Posterior vena cava (tissue), 2 donors: ENCODE results near the gene ZNF219. TPM values are rescaled to one million over a fixed set of nuclear protein-coding genes. Genes with fewer than 3 reads are reported as not detected.

ENCODE experiments used
- DNase-seq: peaks from one replicate; pipeline ENCODE4 v3.0.0-alpha.2; 2020; ENCODE audit warnings: low spot score
- intact Hi-C, 2 donors: fragments of 100-400 bp; cut with DNase I; formaldehyde crosslinking; loops; one replicate each; pipeline versions ENCODE4 v1.14.1 to v1.14.2; 2022 to 2023
- total RNA-seq, 2 donors: library from RNA; stranded (reverse); fragmentation: NEBNext Ultra II Directional; extraction: Animal tissue kit (Norgen Biotek cat#: 25700); gene quantifications; one replicate each; pipeline ENCODE4 v1.2.1, GENCODE V29; 2021
- donor health status: DM: yes; HTN: yes; CAD: no.
- donor health status: DM: yes; HTN: yes; CAD: no.

The ZNF219 gene
- total RNA-seq, 2 donors from 2014 or later = 27.0 to 37.6 TPM

DNA sequence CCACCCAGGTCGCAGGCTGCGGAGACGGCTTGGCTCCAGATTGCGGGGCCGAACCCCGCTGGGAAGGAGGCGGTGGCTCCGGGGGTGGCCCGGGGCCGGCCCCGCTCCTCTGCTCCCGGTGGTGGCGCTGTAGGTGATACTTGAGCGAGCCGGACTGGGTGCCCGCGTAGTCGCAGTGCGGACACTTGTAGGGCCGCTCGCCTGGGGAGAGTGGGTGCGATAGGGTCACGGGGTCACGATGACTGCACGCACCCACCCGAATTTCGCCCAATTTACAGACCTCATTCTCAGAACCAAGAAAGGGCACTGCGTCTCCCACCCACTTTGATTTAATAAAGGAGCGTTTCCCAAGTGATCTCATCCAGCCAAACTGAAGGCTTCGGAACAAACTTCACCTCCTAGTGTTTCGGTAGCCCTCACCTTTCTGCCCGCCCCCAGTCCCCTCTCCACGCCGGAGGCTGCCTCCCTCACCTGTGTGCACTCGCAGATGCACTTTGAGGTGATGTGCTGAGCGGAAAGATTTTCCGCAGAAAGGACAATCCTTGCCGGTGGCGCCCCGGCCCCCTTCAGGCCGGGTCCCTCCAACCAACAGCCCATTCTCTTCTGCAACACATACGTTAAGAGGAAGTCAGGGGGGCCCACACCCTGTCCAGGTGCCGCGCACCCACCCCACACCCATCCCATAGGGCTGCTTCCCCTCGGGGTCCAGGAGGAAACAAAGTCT, 7.4 kb downstream of the ZNF219 start:
- intact Hi-C loops = loop anchor here (2.0 to 5.0 kb wide), 2 partner anchors 69 to 74 kb away; no protein-coding TSS in a partner anchor

DNA sequence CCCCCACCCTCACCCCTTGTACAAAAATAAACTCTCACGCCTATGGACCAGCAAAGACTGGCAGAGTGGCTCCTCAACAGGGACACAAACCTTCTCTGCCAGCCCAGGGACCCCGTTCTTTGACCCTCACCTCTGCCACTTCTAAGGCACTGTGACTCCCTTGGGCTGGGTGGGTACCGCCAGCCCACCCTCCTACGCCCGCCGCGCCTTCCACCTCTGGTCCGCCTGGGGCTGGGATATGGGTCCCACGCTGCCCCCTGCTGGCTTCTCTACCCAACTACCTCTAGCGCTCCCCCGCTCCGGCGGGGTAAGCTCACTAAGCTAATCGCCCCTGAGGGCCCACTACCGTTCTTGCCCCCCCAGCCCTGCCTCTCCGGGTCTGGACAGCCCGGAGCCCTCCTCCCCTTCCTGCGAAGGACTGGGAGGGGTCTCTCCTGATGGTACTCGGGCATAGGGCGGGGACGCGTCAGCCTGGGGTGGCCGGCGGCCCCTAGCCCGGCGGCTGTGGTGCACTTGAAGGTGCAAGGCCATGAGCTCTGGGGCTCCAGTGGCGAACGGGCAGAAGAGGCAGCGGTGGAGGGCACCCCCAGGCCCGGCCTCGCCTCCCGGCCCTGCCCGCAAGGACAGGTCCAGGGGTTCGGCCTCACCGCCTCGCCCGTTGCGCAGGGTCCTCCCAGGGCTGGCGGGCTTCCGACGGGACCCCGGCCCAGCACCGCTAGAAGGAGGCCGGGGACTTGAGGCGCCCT, 8.1 kb downstream of the ZNF219 start:
- no peak for DNase-seq
- intact Hi-C loops = loop anchor here (2.0 to 5.0 kb wide), 2 partner anchors 68 to 74 kb away; no protein-coding TSS in a partner anchor

More for the DNA sequence above, 7.4 kb downstream of the ZNF219 start:
- DNase-seq = no peak

DNA sequence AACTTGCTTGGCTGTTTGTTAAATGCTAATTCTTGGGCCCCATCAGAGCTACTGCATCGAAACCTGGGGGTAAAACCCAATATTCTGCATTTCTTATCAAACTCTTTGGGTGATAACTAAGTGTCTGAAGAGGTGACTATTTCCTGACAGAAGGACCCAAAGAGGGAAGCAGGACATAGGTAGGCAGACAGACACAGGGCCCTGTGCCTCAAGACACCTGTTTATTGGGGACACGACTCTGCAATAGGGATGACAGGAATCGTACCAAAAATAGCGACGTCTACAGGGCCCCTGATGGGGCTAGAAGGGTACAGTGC, 8.6 kb downstream of the ZNF219 start:
- intact Hi-C loops = loop anchor here (2.0 to 5.0 kb wide), 2 partner anchors 68 to 73 kb away; no protein-coding TSS in a partner anchor
- DNase-seq = no peak

DNA sequence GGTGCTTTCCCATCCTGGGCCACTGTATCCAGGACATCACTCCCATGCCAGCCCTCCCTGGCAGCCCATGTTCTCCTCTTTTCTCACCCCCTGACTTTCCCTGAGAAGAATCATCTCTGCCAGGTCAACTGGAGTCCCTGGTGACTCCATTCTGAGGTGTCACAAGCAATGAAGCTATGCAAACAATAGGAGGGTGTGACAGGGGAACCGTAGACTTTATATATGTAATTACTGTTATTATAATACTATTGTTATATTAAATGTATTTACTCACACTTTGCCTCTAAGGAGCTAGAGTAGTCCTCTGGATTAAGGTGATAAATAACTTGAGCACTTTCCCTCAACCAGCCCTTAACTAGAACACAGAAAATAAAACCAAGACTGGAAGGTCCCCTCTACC, 9.2 kb downstream of the ZNF219 start:
- DNase-seq = no peak
- intact Hi-C loops = no loop called here

DNA sequence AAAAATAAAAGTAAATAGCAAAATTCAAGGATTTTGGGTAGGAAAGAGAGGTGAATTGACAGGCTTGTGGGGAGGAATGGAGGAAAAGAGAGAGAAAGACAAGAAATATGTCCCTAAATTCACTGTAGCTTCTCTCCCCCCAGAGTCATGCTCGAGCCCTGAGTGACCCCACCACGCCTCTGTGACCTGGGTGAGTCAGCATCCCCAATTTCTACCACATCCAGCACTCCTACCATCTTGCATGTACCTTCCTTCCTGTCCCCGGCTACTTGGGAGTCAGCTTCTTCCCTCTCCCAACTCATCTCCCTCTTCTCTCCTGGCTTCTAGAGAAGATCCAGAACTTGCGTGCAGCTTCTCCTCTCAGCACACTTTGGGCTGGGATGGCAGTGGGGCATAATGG, 9.8 kb downstream of the ZNF219 start:
- DNase-seq = no peak
- intact Hi-C loops = no loop called here

DNA sequence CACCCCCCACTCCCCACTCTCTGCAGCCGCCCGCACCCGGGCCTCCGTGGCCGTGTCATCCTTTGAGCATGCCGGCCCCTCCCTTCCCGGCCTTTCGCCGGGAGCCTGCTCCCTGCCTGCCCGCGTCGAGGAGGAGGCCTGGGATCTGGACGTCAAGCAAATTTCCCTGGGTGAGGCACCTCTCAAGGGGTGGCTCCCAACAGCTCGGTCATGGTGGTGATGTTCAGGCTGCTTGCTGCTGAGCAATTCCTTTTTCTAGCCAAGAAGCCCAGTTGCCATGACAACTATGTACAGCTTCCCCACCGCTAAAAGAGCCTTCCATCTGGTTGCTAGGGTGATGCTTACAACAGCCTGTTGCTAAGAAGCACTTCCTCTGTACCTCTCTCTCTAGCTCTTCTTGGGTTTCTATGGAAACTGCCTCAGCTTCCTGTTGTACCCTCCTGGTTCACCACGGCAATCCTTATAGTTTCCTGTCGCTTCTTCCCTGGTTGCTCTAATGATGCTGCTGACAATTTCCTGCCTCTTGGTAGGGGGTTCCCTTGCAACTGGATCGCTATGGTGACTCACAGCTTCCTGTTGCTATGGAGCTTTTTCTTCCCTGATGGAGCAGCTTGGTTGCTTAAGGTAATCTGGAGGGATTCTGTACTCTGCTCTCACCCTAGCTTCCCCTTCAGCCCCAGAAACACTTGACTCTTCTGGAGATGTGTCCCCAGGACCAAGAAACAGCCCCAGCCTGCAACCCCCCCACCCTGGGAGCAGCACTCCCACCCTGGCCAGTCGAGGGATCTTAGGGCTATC, 11.0 kb downstream of the ZNF219 start:
- peak; percentile 88 for DNase-seq
- intact Hi-C loops = loop anchor here in 1 of 2 donors (2.0 kb wide), 1 partner anchor 15 kb away; no protein-coding TSS in a partner anchor

DNA sequence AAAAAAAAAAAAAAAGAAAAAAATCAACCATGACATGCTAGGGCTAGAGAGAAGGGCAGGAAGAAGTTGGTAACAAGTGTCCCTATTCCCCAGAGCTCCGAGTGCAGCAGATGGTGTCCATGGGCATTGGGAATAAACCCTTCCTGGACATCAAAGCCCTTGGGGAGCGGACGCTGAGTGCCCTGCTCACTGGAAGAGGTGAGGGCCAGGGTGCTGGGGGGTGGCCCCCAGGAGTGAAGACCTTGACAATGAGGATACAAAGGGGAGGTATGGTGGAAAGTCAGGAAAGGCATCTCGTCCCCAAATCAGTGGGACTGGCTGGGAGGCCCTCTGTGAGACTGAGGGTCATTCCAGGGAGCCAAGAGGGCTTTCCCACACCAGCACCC, 11.6 kb downstream of the ZNF219 start:
- DNase-seq = no peak
- intact Hi-C loops = loop anchor here in 1 of 2 donors (2.0 kb wide), 1 partner anchor 14 kb away; no protein-coding TSS in a partner anchor

DNA sequence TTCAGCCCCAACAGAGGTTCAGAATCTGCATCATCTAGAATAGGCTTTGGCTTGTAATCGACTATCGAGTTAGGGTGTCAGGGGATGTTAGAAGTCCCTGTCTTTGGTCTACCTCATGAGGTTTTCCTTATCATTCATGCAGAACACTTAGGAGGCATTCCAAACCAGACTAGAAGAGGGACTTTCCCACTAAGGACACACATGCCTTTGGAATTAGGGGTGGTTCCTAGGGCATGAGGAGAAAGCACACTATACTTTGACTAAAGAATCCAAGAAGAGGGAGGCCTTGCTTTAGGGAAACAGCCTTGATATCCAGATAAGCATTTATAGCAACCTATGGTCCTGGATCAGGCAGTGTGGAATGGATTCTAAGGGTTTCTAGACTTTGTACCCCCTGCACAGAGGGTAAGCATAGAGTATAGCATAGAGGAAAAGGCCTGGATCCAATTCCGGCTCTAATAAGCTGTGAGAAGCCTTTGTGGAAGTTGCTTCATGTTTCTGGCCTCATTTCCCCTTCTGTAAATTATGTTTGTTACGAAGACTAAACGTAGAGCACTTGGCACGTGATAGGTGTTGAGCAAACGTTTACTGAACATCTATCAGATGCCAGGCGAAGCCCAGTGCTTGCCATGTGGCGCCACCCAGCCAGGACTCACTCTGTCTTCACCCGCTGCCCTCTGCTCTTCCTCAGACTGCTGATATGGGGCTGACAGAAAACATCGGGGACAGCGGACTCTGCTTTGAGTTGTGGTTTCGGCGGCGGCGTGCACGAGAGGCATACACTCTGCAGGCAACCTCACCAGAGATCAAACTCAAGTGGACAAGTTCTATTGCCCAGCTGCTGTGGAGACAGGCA, 13.2 kb downstream of the ZNF219 start:
- no peak for DNase-seq
- intact Hi-C loops = no loop called here

DNA sequence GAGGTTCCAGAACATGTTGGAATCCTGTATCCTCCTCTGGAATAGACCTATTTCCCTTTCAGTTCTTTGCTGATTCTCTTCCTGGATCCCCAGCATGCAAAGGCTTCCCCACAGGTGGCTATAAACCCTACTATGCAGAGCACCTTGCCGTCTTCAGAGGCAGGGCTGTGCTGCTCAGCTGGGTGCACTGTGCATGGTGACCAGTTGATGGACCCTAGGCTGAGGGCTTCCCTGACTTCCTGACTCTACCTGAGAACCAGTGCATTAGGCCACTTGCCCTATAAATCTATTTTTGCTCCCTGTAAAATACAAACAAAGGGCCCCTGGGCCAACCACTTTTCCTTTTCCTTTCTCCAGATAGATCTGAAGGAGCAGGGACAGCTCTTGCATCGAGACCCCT, 14.1 kb downstream of the ZNF219 start:
- intact Hi-C loops = no loop called here

DNA sequence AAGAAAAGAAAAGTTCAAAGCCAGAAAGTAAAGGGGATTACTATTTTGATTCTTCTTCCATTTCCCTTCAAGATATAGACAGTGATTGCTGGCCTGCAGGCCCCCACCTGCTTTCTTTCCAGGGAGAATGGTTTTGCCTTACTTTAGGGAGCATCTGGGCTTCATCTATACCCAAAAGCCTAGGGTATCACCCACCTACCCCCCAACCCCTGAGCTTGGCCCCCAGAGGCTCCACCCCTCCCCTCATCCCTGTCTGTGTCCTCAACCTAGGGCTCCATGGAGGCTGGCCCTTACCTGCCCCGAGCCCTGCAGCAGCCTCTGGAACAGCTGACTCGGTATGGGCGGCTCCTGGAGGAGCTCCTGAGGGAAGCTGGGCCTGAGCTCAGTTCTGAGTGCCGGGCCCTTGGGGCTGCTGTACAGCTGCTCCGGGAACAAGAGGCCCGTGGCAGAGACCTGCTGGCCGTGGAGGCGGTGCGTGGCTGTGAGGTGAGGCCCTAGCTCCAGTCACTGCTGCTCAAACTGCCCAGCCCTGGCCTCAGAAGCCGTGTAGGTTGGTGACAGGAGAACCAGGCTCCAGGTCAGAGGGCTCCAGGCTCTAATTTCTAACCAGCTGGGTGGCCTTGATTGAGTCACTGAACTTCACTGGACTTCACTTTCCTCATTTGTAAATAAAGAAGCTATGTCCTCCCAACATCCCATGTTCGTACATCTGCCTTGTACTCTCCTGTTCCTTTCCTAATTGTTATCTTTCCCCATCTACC, 14.7 kb downstream of the ZNF219 start:
- intact Hi-C loops = no loop called here
- DNase-seq = no peak

More for the DNA sequence above, 14.1 kb downstream of the ZNF219 start:
- DNase-seq = no peak

DNA sequence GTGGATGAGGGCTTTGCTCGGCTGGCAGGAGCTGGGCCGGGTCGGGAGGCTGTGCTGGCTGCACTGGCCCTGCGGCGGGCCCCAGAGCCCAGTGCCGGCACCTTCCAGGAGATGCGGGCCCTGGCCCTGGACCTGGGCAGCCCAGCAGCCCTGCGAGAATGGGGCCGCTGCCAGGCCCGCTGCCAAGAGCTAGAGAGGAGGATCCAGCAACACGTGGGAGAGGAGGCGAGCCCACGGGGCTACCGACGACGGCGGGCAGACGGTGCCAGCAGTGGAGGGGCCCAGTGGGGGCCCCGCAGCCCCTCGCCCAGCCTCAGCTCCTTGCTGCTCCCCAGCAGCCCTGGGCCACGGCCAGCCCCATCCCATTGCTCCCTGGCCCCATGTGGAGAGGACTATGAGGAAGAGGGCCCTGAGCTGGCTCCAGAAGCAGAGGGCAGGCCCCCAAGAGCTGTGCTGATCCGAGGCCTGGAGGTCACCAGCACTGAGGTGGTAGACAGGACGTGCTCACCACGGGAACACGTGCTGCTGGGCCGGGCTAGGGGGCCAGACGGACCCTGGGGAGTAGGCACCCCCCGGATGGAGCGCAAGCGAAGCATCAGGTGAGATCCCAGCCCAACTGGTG, 16.8 kb downstream of the ZNF219 start:
- intact Hi-C loops = no loop called here
- no peak for DNase-seq

DNA sequence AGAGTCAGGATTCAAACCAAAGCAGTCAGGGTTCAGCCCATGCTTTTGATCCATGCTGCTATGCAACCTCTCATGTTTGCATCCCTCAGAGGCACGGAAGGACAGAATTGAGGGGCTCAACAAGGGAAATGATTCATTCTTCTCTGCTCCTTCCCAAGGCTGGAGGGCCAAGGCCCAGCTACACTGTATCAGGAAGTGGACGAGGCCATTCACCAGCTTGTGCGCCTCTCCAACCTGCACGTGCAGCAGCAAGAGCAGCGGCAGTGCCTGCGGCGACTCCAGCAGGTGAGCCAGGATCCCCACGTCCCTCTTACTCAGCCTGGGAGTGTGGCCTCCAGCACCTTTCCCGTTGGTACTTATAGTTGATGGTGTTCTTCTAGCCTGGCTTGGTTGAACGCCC, 19.7 kb downstream of the ZNF219 start:
- intact Hi-C loops = loop anchor here in 1 of 2 donors (1.0 kb wide), 1 partner anchor 25 kb away; no protein-coding TSS in a partner anchor
- DNase-seq = no peak

DNA sequence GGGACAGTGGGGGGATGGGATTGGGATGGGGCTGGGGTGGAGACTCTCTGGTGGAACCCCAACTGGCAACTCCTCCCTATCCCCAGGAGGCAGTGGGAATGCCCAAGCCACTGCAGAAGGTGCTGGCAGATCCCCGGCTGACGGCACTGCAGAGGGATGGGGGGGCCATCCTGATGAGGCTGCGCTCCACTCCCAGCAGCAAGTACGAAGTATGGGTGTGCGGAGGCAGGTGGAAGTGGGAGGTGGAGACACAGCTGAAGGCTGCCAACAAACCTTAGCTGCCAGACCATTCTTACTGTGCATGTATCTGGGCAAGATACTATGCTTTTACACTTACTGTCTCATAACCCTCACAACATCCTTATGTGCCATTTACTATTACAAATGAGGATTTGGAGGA, 20.2 kb downstream of the ZNF219 start:
- no peak for DNase-seq
- intact Hi-C loops = no loop called here

DNA sequence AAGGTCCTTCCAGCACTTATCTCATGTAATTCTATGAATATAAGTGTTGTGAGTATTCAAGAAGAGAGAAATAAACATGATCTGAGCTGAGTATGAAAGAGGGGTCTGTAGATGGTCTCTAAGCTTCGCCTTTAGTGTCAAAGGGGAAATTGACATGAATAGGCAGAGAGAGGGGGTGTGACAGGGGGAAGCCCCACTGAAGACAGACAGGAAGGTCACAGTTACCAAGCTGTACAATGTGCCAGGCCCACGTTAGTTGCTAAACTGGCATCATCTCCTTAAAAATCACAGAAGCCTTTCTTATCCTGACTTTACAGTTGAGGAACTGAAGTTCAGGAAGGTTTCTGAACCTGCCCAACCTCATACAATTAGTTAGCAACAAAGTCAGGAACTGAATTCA, 20.8 kb downstream of the ZNF219 start:
- intact Hi-C loops = no loop called here
- DNase-seq = no peak

DNA sequence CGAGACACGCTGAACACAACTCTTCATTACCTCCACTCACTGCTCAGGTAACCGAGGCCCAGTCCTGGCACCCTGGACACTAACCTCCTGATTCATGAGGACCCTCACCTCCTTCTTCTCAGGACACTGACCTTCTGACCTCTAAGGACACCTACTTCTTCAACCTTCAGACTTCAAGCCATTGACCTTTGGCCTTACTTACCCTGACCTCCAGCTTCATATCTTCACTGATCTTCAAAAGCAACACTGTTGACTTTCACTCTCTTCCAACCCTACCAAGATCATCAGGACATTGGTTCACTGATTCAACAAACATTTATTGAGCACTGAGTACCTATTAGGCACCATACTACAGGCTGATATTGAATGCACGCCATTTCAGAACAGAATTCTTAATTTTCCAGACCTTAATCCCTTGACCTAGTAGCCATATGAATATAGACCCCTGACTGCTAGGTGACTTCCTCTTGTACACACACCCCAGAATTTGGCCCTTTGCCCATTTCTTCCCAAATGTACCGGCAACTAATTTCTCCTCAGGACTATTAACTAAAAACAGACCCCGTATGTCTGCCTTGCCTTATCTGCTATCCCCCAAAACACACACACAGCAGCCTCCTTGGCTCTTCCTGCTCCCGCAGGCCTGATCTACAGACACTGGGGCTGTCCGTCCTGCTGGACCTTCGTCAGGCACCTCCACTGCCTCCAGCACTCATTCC, 22.6 kb downstream of the ZNF219 start:
- intact Hi-C loops = no loop called here
- DNase-seq = no peak

DNA sequence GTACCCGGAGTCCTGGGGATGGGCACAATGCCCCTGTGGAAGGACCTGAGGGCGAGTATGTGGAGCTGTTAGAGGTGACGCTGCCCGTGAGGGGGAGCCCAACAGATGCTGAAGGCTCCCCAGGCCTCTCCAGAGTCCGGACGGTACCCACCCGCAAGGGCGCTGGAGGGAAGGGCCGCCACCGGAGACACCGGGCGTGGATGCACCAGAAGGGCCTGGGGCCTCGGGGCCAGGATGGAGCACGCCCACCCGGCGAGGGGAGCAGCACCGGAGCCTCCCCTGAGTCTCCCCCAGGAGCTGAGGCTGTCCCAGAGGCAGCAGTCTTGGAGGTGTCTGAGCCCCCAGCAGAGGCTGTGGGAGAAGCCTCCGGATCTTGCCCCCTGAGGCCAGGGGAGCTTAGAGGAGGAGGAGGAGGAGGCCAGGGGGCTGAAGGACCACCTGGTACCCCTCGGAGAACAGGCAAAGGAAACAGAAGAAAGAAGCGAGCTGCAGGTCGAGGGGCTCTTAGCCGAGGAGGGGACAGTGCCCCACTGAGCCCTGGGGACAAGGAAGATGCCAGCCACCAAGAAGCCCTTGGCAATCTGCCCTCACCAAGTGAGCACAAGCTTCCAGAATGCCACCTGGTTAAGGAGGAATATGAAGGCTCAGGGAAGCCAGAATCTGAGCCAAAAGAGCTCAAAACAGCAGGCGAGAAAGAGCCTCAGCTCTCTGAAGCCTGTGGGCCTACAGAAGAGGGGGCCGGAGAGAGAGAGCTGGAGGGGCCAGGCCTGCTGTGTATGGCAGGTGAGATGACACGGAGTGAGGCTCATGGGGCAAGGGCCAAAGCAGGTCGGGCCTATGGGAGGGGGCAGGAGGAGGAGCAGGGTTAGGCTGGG, 23.8 kb downstream of the ZNF219 start:
- intact Hi-C loops = loop anchor here (1.0 to 5.0 kb wide), 2 partner anchors 33 to 42 kb away; no protein-coding TSS in a partner anchor
- no peak for DNase-seq
